GM12878 (cell line): ENCODE measurements around the gene DNAH9. TPM values are rescaled to one million over a fixed set of nuclear protein-coding genes. Genes with fewer than 3 reads are reported as not detected.

Source experiments
- ATAC-seq: fragments of 200-7000 bp; cut with Tn5 transposase; 3 replicates; pipeline ENCODE4 v1.9.1; 2020; ENCODE audit warnings: mild to moderate bottlenecking, moderate library complexity
- BruUV-seq: library from RNA; stranded (reverse); fragments of 400-500 nt; replicated peaks from 2 replicates; lab custom pipeline; 2021; lab: Mats Ljungman, UMichigan
- CTCF ChIA-PET: fragments of 300-600 bp; sonication (Branson Sonifier 250); formaldehyde crosslinking; extraction: SDS; loops from one replicate; lab custom pipeline; 2021; ENCODE audit warnings: inconsistent platforms; lab: Yijun Ruan, JAX
- POLR2A ChIA-PET: fragments of 350-600 bp; formaldehyde crosslinking; extraction: SDS; loops from one replicate; lab custom pipeline; 2021; ENCODE audit warnings: inconsistent platforms; lab: Charles Lee
- RAD21 ChIA-PET: fragments of 300-600 bp; sonication (Branson Sonifier 250); formaldehyde crosslinking; loops from one replicate; lab custom pipeline; 2023; ENCODE audit warnings: antibody characterized with exemption; ENCODE audit not compliant: unreplicated experiment; lab: Charles Lee
- SMC1A ChIA-PET: fragments of 300-600 bp; sonication (Branson Sonifier 250); formaldehyde crosslinking; loops from one replicate; lab custom pipeline; 2023; ENCODE audit not compliant: unreplicated experiment, uncharacterized antibody; lab: Charles Lee
- DNase-seq: peaks from one replicate; pipeline ENCODE4 v3.0.0-alpha.2; 2011; ENCODE audit warnings: low read depth, low spot score
- FAIRE-seq: peaks from 3 replicates; lab custom pipeline; 2011; peaks lifted over from hg19 to GRCh38; lab: Jason Lieb, UNC
- H2AFZ ChIP-seq: 2 replicates; pipeline ENCODE4 v1.6.0; 2011; ENCODE audit warnings: low read depth, low read length, control low read depth; ENCODE audit not compliant: control insufficient read depth
- H3K27ac ChIP-seq: 2 replicates; pipeline ENCODE4 v1.5.1; 2011; ENCODE audit warnings: control low read depth; ENCODE audit not compliant: control insufficient read depth, insufficient read depth
- H3K27me3 ChIP-seq, 2 experiments: replicated peaks in 1 of 2; 2 replicates each; pipeline versions ENCODE4 v1.6.0 to v1.6.1; 2011; ENCODE audit warnings: low read length in 1 of 2; ENCODE audit not compliant: control insufficient read depth in 2 of 2, insufficient read depth in 2 of 2
- H3K36me3 ChIP-seq, 2 experiments: 2 replicates each; pipeline ENCODE4 v1.5.1; 2011; ENCODE audit warnings: low read length in 1 of 2; ENCODE audit not compliant: control insufficient read depth in 2 of 2, insufficient read depth in 2 of 2
- H3K4me1 ChIP-seq: 2 replicates; pipeline ENCODE4 v1.6.1; 2011; ENCODE audit warnings: mild to moderate bottlenecking, low read length, moderate library complexity, mixed read lengths; ENCODE audit not compliant: control insufficient read depth, insufficient read depth
- H3K4me2 ChIP-seq: 2 replicates; pipeline ENCODE4 v1.6.0; 2011; ENCODE audit warnings: control low read depth; ENCODE audit not compliant: control insufficient read depth, insufficient read depth
- H3K4me3 ChIP-seq: fragments of 200-600 bp; sonication (generic); 2 replicates; pipeline ENCODE4 v1.5.1; 2016
- H3K79me2 ChIP-seq: 2 replicates; pipeline ENCODE4 v1.6.0; 2011; ENCODE audit warnings: low read length; ENCODE audit not compliant: control insufficient read depth, insufficient read depth
- H3K9ac ChIP-seq: 2 replicates; pipeline ENCODE4 v1.8.0; 2011; ENCODE audit warnings: low read length, control low read depth, mixed read lengths; ENCODE audit not compliant: control insufficient read depth, insufficient read depth
- H3K9me3 ChIP-seq: replicated peaks from 3 replicates; pipeline ENCODE4 v1.5.1; 2011; ENCODE audit warnings: mild to moderate bottlenecking, low read length; ENCODE audit not compliant: control insufficient read depth, insufficient read depth
- H4K20me1 ChIP-seq: 2 replicates; pipeline ENCODE4 v1.6.0; 2011; ENCODE audit not compliant: control insufficient read depth, insufficient read depth
- E2F4 ChIP-seq: IDR thresholded peaks from 2 replicates; pipeline ENCODE4 v1.6.1; 2012; ENCODE audit warnings: low read depth, low read length, improper control_type of control experiment
- JUND ChIP-seq: IDR thresholded peaks from 2 replicates; pipeline ENCODE4 v1.6.1; 2012; ENCODE audit warnings: low read depth, mild to moderate bottlenecking, low read length, improper control_type of control experiment, moderate library complexity
- MAX ChIP-seq: IDR thresholded peaks from 2 replicates; pipeline ENCODE4 v1.6.1; 2012; ENCODE audit warnings: low read depth, low read length, improper control_type of control experiment
- MYB ChIP-seq: fragments of 150-350 bp; IDR thresholded peaks from 2 replicates; pipeline ENCODE4 v1.6.1; 2014; ENCODE audit warnings: mild to moderate bottlenecking, low read depth, low read length, borderline replicate concordance
- NFIC ChIP-seq: IDR thresholded peaks from 2 replicates; pipeline ENCODE4 v1.6.1; 2012; ENCODE audit warnings: low read depth, mild to moderate bottlenecking, inconsistent platforms, low read length, moderate library complexity
- SIN3A ChIP-seq: IDR thresholded peaks from 2 replicates; pipeline ENCODE4 v1.6.1; 2012; ENCODE audit warnings: low read depth, low read length, improper control_type of control experiment
- STAT3 ChIP-seq: IDR thresholded peaks from 2 replicates; pipeline ENCODE4 v1.6.1; 2011; ENCODE audit warnings: low read depth, low read length, improper control_type of control experiment
- ZNF207 ChIP-seq: fragments of 450-650 bp; IDR thresholded peaks from 2 replicates; pipeline ENCODE4 v1.6.1; 2014; ENCODE audit warnings: antibody characterized with exemption, mild to moderate bottlenecking, borderline replicate concordance
- ZNF384 ChIP-seq: IDR thresholded peaks from 2 replicates; pipeline ENCODE4 v1.6.1; 2012; ENCODE audit warnings: low read depth, mild to moderate bottlenecking, low read length, improper control_type of control experiment, borderline replicate concordance
- ZNF687 ChIP-seq: fragments of 450-650 bp; IDR thresholded peaks from 2 replicates; pipeline ENCODE4 v1.6.1; 2017; ENCODE audit warnings: mild to moderate bottlenecking, moderate library complexity
- ZSCAN29 ChIP-seq: fragments of 450-650 bp; IDR thresholded peaks from 2 replicates; pipeline ENCODE4 v1.6.1; 2017; ENCODE audit warnings: mild to moderate bottlenecking, moderate library complexity
- ZZZ3 ChIP-seq: IDR thresholded peaks from 2 replicates; pipeline ENCODE4 v1.6.1; 2011; ENCODE audit warnings: low read depth; ENCODE audit not compliant: control insufficient read depth, insufficient read length
- WGBS: methylation state at CpG from one replicate; pipeline ENCODE4 v1.1.6; 2016; ENCODE audit warnings: low lambda C conversion rate; ENCODE audit not compliant: insufficient replicate concordance, insufficient coverage; ENCODE audit errors: missing lambda C conversion rate; 5-methylcytosine and 5-hydroxymethylcytosine counted together
- in situ Hi-C: fragments of 300-500 bp; cut with MboI; formaldehyde crosslinking; loops from 9 replicates; pipeline ENCODE4 v1.14.3; 2018; ENCODE audit warnings: mixed read lengths
- intact Hi-C: fragments of 100-400 bp; cut with micrococcal nuclease; formaldehyde crosslinking; loops from one replicate; pipeline ENCODE4 v1.14.2; 2022; ENCODE audit not compliant: unreplicated experiment
- polyA plus RNA-seq, 11 experiments: library from polyadenylated mRNA; depleted of rRNA in 4 of 11; unstranded in 6 of 11; stranded (reverse) in 5 of 11; fragments of >200 nt; fragmentation: Nextera tagmentation in 4 of 11; fragmentation: Illumina TruSeq in 1 of 11; extraction: Ambion mirVana in 4 of 11; extraction: Trizol in 1 of 11; gene quantifications; 1 replicate in 1 of 11; 2 replicates in 10 of 11; pipeline versions ENCODE4 v1.2.1 to v1.2.3, GENCODE V29; 2011 to 2016; ENCODE audit warnings: inconsistent platforms in 2 of 11, missing spikeins in 2 of 11, low read depth in 1 of 11
- total RNA-seq, 4 experiments: library from RNA; depleted of rRNA in 3 of 4; stranded (reverse); fragments of >200 nt in 3 of 4; fragmentation: Illumina TruSeq in 1 of 4; extraction: Trizol in 1 of 4; gene quantifications; 2 replicates each; pipeline versions ENCODE4 v1.2.1 to v1.2.3, GENCODE V29; 2013 to 2021

The DNAH9 gene
- total and polyA plus RNA-seq, 10 of the 15 experiments (the other 5 are each of a cell fraction or from before 2014, with no cell fraction given), result 0.10 to 0.40 (median 0.19) TPM; not detected in 7

GRCh38 chr17:11848330-11848729 is 250.1 kb downstream of the DNAH9 start (continued):
- TF ChIP-seq NFIC (no peak), STAT3 (no peak)

GRCh38 chr17:11852231-11852630 is 254.0 kb downstream of the DNAH9 start:
- Histone ChIP-seq H3K79me2 (no peaks in the 10 kb centered on the region), H4K20me1 (no peaks in the 10 kb centered on the region), H3K27me3 (no peaks in the 10 kb centered on the region), H2AFZ (no peak overlapping the region), H3K36me3 (no peaks in the 10 kb centered on the region), H3K9ac (no peak overlapping the region), H3K4me3 (no peak overlapping the region), H3K27ac (no peak overlapping the region), H3K4me1 (no peaks in the 10 kb centered on the region), H3K4me2 (no peak overlapping the region), H3K9me3 (no peaks in the 10 kb centered on the region)
- FAIRE-seq (no peak), ATAC-seq (no peak), DNase-seq (no peak)
- BruUV-seq, result no TSS peak
- ChIA-PET SMC1A (no interaction called here), RAD21 (no interaction called here), POLR2A (no interaction called here), CTCF (no interaction called here)
- in situ Hi-C loops (no loop called here), intact Hi-C loops (no loop called here)
- 0% methylated on average over 4 of the region's 4 CpGs for WGBS
- no peak for TF ChIP-seq SIN3A
- TF ChIP-seq ZNF207, result no peak
- TF ChIP-seq ZZZ3, result no peak

GRCh38 chr17:11852912-11853311 is 254.6 kb downstream of the DNAH9 start:
- intact Hi-C loops (no loop called here), in situ Hi-C loops (no loop called here)
- Histone ChIP-seq H3K9ac (no peak overlapping the region), H2AFZ (no peak overlapping the region), H3K9me3 (no peaks in the 10 kb centered on the region), H3K4me2 (no peak overlapping the region), H4K20me1 (no peaks in the 10 kb centered on the region), H3K27ac (no peak overlapping the region), H3K4me1 (no peaks in the 10 kb centered on the region), H3K27me3 (no peaks in the 10 kb centered on the region), H3K4me3 (no peak overlapping the region), H3K79me2 (no peaks in the 10 kb centered on the region), H3K36me3 (no peaks in the 10 kb centered on the region)
- FAIRE-seq (no peak), DNase-seq (no peak), ATAC-seq (no peak)
- SMC1A ChIA-PET, result no interaction called here
- WGBS, result 39% methylated on average over 2 of the region's 2 CpGs
- BruUV-seq, result no TSS peak
- CTCF ChIA-PET, result no interaction called here
- POLR2A ChIA-PET, result no interaction called here
- RAD21 ChIA-PET, result no interaction called here
- TF ChIP-seq JUND (no peak), MYB (no peak), ZNF384 (no peak), ZNF687 (no peak), E2F4 (no peak), MAX (no peak), ZSCAN29 (no peak)
